Measurements from ENCODE around the gene LIPH. TPM values are rescaled to one million over a fixed set of nuclear protein-coding genes. Genes with fewer than 3 reads are reported as not detected.

LIPH gene
- total and polyA plus RNA-seq, 2 of the 8 experiments (the other 6 are each of a cell fraction or from before 2014, with no cell fraction given), result 0.08 TPM; not detected in 1

DNA sequence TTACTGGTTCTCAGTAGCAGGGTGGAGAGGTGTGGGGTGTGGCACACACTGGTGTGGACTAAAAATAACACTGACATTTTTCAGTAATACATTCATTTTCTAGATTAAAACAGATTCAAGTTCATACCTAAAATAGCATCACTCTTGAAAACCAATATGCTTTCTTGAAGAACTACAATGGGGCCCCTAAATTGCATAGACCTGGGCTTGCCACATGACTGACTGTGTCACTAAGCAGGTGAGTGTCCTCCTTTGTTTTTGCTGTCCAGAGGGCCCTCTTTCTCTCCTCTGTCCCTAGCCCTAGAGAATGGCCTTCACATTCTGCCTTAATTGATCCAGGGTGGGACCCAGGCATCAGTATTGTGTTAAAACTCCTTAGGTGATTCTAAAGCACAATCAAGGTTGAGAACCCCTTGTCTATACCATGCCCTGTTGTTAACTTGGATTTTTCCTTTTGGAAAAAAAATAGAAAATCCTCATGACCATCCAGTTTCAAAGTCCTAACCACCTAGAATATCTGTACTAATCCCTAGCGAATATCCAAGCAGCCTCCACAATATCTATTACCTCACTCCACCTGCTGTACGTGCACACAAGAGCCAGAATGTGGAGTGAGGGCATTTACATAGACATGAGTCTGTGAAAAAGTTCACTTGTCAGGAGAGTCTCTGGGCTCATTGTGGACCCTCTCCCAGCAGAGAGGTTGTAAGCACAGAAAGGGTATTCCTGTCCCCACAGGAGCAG lies 34.8 kb downstream of the LIPH start:
- ChIA-PET CTCF (ENCODE audit: partially characterized antibody) (interaction anchor here (1.2 to 1.5 kb wide), 2 partner anchors 13 to 48 kb away, joined by 3 to 7 read pairs; no protein-coding TSS in a partner anchor), POLR2A (ENCODE audit: partially characterized antibody) (no interaction called here)
- H3K18ac ChIP-seq (ENCODE audit: extremely low read depth, low read length), result no peak overlapping the region
- 88% methylated on average over 2 of the region's 2 CpGs; no CpG with 5 or more reads in 1 of the 2 experiments for WGBS, 2 experiments (ENCODE audit: extremely low coverage in 1 of 2, insufficient coverage in 1 of 2, insufficient read length in 1 of 2, insufficient replicate concordance in 2 of 2, low coverage in 1 of 2, low lambda C conversion rate in 2 of 2, missing lambda C conversion rate in 1 of 2)
- H3K9me3 ChIP-seq (ENCODE audit: insufficient read depth in 2 of 2, low read depth in 1 of 2, low read length in 1 of 2), result no peaks in the 10 kb centered on the region
- no peaks in the 10 kb centered on the region for H4K20me1 ChIP-seq (replicated peaks in 1 of 2; ENCODE audit: control insufficient read depth in 1 of 2, insufficient read depth in 2 of 2, low read length in 2 of 2)
- no peak overlapping the region for H4K91ac ChIP-seq (replicated peaks; ENCODE audit: insufficient read length, low read length)
- H2BK5ac ChIP-seq (ENCODE audit: low read depth, low read length), result no peak overlapping the region
- no peaks in the 10 kb centered on the region; the same call in 1 of the 2 replicates for H3K23me2 ChIP-seq (ENCODE audit: low read depth, low read length)
- no peaks in the 10 kb centered on the region for H3K79me2 ChIP-seq (ENCODE audit: control insufficient read depth in 1 of 2, insufficient read depth in 2 of 2, low read length in 2 of 2)
- H2BK12ac ChIP-seq (ENCODE audit: low read depth, low read length), result no peak overlapping the region
- H2BK20ac ChIP-seq (ENCODE audit: low read length), result no peak overlapping the region
- no peak overlapping the region for H3K4ac ChIP-seq (replicated peaks; ENCODE audit: insufficient read length, low read depth, low read length)
- no peak overlapping the region for H3K27ac ChIP-seq (ENCODE audit: low read depth, low read length)
- H3K14ac ChIP-seq (ENCODE audit: insufficient read length), result no peak overlapping the region
- H2BK120ac ChIP-seq (replicated peaks; ENCODE audit: low read depth, low read length), result no peak overlapping the region
- no peak overlapping the region for H3K23ac ChIP-seq (ENCODE audit: insufficient read length)
- no peak overlapping the region for H3K56ac ChIP-seq (replicated peaks; ENCODE audit: insufficient read length, low read depth, low read length)
- H2AK5ac ChIP-seq (ENCODE audit: low read depth, low read length), result no peak overlapping the region
- H3K4me1 ChIP-seq (replicated peaks in 1 of 4; ENCODE audit: control insufficient read depth in 3 of 4, insufficient read depth in 4 of 4, low read length in 3 of 4), result no peaks in the 10 kb centered on the region
- no peaks in the 10 kb centered on the region for H3K79me1 ChIP-seq (ENCODE audit: low read depth, low read length)
- DNase-seq (ENCODE audit: low read depth in 1 of 2, low spot score in 2 of 2), result no peak
- TF ChIP-seq CREB1 (IDR thresholded peaks at IDR 0.05) (no peak), TCF12 (IDR thresholded peaks at IDR 0.05; ENCODE audit: low read depth, low read length) (no peak)
- no peaks in the 10 kb centered on the region for H3K27me3 ChIP-seq (replicated peaks in 1 of 4; ENCODE audit: control insufficient read depth in 3 of 4, extremely low read depth in 1 of 4, insufficient read depth in 3 of 4, low read length in 3 of 4)
- H4K8ac ChIP-seq (ENCODE audit: extremely low read depth, insufficient read depth, low read length), result no peak overlapping the region
- H3K4me2 ChIP-seq (ENCODE audit: insufficient read depth in 1 of 2, low read depth in 2 of 2, low read length in 2 of 2), result no peak overlapping the region
- H3K4me3 ChIP-seq (ENCODE audit: extremely low read depth in 1 of 4, insufficient read depth in 2 of 4, low read depth in 3 of 4, low read length in 4 of 4), result no peak overlapping the region
- no peak overlapping the region for H2BK15ac ChIP-seq (ENCODE audit: low read length)
- no peak overlapping the region for H4K5ac ChIP-seq (ENCODE audit: insufficient read length, low read depth, low read length)
- FAIRE-seq, result no peak
- H3K36me3 ChIP-seq (ENCODE audit: control insufficient read depth in 2 of 4, insufficient read depth in 4 of 4, low read length in 3 of 4), result no peaks in the 10 kb centered on the region
- H2AFZ ChIP-seq (ENCODE audit: low read length), result no peak overlapping the region
- H3K9ac ChIP-seq (replicated peaks in 1 of 4; ENCODE audit: extremely low read depth in 1 of 4, low read depth in 3 of 4, low read length in 3 of 4), result no peak overlapping the region

Data from H1 (cell line).